GM04504 (cell line): ENCODE measurements around the gene STMN3.
A peak's percentile ranks its signal among the peaks of the same experiment; 100 is the strongest.

Experiments
- DNase-seq: peaks from one replicate; pipeline ENCODE4 v3.0.0-alpha.2; 2012; ENCODE audit warnings: low read depth

Gene STMN3

DNA sequence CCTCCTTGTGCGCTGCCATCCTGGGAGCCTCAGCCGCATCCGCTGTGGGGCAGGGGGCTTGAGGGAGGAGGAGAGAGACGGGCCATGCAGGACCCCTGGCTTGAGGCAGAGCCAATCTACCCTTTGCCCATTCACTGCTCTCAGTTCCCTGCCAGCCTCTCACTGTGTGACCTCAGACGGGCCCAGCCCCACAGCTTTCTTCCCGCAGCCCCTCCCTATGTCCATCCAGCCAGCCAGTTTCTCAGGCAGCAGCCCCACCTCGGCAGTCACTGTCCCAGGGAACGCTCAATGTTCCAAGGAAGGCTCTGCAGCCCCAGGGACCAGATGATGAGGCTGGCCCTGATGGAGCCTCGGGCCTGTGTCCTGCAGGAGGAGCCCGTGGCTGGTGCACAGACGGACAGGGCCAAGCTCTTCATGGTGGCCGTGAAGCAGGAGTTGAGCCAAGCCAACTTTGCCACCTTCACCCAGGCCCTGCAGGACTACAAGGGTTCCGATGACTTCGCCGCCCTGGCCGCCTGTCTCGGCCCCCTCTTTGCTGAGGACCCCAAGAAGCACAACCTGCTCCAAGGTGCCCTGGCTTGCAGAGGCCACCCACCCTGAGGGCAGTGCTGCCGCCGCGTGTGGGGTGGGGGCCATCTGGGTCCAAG, 39.3 kb upstream of the STMN3 start:
- DNase-seq: peak; percentile 19

- DNase-seq: no peak
Measured at GRCh38 chr20:63691711-63692435, 38.6 kb upstream of the STMN3 start.

DNA sequence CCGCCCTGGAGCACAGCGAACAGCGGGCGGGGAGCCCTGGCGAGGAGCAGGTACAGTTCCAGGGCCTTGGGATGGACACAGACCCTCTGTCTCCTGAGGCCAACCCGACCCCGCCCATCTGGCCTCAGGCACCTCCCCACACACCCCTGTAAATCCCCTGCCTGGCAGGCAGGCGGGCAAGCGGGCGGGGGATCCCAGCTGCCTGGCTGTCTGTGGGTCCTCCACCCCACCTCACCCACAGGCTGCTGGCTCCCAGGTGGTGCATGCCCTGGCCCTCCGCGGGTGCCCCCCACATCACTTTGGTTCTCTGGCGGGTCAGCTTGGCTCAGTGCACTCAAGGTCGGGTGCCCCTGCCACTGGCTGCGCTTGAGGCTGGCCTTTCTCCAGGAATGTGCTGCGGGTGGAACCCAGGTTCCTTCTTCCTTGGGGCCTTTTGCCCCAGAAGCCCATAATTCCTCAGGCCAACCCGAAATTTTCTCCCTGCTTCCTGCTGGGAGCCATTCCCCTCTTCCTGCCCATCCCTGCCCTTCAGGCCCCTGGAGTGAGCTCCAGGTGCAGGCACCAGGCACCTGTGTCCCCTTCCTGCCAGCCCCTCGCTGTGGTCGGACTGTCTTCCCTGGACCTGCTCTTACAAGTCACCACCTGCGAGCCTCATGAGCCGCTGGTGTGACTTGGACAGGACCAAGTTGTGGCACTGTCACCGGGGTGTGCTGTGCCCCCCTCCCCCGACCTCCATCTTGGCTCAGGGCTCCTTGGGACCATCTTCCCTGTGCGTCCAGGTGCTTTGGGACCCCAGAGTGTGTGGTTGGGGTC, 37.9 kb upstream of the STMN3 start:
- no peak for DNase-seq

DNA sequence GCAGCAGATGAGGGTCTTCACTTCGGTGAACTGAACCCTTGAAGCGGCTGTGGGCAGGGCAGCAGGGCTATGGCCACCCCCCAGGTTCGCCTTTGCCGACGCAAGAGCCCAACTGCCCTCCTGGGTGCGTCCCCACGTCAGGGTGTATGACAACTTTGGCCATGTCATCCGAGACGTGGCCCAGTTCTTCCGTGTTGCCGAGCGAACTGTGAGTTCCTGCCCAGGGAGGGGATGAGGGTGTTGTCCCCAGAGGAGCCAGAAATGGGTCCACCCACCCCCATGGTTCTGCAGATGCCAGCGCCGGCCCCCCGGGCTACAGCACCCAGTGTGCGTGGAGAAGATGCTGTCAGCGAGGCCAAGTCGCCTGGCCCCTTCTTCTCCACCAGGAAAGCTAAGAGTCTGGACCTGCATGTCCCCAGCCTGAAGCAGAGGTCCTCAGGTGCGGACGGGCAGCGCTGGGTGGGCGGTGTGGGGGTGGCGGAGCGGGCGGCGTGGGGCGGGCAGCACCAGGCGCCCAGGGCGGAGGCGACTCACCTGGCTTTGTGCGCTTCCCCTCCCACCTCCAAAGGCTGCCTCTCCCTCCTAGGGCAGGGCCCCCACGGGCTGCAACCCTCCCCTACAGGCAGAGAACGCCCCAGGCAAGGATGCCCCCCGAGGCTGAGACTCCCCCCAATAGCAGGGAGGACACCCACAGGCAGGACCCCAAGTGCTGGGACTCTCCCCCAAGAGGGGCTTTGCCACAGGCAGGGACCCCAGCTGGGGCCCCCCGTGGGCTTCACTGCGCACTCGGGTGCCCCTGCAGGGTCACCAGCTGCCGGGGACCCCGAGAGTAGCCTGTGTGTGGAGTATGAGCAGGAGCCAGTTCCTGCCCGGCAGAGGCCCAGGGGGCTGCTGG, 37.0 kb upstream of the STMN3 start:
- DNase-seq: no peak

DNA sequence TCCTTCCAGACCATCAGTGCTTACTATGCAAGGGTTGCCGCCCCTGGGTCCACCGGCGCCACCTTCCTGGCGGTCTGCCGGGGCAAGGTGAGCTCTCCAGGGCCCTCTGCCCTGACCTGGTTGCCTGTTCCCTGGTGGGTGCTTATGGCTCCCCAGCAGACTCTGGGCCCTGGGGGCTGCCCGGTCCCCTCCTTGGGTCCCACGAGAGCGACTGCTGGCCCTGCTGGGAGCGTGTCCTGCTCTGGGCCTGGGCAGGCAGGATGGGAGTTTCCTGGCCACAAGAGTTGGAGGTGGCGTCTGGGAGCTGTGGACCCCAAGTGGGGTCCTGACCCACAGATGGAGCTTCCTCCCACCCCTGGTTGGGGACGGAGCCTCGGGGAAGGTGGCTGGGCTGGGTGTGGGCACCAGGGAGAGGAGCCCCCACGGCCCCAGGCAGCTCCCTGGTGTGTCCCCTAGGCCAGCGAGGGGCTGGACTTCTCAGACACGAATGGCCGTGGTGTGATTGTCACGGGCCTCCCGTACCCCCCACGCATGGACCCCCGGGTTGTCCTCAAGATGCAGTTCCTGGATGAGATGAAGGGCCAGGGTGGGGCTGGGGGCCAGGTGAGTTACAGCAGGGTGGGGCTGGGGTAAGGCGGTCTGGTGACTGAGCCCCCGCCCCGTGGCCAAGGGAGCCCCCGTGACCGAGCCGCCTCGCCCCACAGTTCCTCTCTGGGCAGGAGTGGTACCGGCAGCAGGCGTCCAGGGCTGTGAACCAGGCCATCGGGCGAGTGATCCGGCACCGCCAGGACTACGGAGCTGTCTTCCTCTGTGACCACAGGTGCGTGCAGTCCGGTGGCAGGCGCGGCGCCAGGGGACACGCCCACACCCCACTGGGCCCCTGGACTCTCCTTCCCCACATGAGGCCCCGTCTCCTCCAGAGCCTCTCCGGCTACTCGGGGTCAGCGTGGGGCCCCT, 36.1 kb upstream of the STMN3 start:
- no peak for DNase-seq

- DNase-seq: no peak
Measured at GRCh38 chr20:63688228-63689045, 35.2 kb upstream of the STMN3 start.

DNA sequence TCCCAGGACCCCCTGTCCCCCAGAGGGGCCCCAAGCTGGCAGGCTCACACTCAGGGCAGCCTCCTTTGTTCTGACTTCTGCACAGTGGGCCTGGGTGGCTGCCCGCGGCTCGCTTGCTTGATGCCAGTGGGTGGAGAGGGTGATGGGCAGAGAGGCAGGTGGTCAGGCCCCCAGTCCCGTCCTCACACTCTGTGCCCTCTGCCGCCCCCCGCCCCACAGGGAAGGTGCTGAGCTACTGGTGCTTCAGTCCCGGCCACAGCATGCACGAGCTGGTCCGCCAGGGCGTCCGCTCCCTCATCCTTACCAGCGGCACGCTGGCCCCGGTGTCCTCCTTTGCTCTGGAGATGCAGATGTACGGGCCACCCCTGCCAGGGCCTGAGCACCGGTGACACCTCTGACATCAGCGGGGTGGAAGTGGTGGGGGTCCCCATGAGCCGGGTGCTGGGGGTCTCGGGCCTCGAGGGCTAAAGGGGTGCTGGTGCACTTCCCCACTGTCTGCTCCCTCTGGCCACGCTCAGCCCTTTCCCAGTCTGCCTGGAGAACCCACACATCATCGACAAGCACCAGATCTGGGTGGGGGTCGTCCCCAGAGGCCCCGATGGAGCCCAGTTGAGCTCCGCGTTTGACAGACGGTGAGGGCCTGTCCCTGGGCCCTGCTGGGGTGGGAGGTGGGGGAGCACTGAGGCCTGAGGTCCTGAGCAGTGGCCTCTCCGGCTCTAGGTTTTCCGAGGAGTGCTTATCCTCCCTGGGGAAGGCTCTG, 34.4 kb upstream of the STMN3 start:
- DNase-seq: no peak

DNA sequence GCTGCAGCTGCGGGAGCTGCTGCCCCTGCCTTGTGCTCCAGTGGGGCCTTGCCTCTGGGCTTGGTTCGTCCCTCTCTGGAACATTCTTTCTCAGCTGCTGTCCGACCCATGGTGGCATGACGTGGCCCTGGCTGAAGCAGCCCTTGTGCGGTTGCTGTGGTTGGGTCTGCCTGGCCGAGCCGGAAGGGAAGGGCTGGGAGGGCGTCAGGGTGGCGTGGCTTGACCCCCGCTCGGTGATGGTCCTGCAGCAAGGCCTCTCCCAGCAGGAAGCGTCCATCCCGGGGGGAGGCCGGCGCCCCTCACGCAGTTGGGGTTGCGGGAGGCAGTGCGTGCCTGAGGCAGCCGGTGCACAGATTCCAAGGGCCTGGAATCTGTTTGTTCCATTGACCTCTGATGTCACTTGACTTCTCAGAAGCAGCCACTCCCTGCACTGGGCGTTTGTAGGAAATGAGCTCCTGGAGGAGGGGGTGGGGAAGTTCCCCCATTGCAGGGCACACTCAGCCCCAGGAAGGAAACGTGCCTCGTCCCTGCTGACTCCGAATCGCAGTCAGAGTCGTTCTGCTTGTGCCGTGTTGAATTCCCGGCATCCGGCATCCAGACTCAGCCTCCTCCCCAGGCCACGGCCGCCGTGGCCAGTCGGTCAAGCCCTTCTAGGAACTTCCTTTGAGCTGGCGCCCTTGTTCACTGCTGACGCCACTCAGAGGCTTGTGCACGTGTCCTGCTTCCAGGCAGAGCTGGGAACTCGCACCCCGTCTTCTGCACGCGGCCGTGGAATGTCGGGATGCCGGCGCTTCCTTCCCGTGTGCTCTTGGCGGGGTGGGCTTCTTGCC, 33.5 kb upstream of the STMN3 start:
- peak; percentile 78 for DNase-seq

- DNase-seq: no peak
Measured at GRCh38 chr20:63686094-63686491, 32.9 kb upstream of the STMN3 start.

GRCh38 chr20:63685269-63686026, 32.2 kb upstream of the STMN3 start:
- no peak for DNase-seq

DNA sequence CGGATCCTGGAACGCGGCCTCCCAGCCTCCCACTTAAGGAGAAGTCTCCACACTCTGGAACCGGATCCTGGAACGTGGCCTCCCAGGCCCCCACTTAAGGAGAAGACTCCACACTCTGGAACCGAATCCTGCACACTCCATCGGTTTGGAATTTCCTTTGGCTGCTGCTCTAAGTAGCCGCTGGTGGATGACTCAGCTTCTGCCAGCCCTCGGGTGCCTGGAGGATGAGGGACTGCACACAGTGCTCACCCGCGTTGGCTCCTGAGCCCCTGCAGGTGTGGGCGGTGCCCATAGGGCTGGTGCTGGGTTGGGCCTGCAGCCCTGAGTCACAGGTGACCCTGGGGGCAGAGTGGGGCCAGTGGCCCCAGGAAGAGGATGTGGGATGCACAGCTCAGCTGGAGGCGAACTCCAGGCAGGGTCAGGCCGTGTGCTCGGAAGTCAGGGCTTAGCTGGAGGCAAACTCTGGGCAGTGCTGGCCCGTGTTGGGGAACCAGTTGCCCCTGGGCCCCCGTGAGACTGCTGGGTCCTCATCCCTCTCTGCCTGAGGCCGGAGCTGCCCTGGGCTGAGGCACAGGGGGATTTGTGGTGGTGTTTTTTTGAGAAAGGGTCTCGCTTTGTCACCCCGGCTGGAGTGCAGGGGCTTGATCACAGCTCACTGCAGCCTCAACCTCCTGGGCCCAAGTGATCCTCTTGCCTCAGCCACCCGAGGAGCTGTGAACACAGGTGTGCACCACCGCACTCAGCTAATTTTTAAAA, 29.3 kb upstream of the STMN3 start:
- peak; percentile 94 for DNase-seq

DNA sequence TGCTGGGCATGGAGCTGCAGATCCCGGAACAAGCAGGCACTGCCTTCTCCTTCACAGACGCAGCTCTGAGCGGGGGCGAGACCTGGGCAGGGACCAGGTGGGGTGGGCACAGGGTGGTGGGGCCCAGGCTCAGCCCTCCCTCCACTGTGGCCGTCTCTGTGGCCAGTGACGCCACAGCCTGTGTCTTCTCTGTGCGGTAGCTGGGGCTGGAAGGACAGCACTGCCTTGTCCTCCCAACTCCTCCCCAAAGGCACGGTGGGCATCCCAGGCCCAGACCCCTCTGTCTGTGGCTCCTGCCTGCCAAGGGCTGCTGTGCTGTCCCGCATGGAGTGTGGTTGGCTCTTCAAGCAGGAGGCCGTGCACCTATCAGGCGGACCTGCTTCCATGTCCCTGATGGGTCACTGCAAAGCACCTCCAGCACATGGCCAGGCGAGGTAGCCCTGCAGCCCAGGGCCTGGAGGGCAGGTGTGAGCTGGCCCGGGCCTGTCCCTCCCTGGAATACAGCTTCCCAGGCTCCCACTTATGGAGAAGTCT, 28.5 kb upstream of the STMN3 start:
- DNase-seq: no peak

GRCh38 chr20:63680857-63681608, 27.8 kb upstream of the STMN3 start:
- no peak for DNase-seq

GRCh38 chr20:63680427-63680826, 27.2 kb upstream of the STMN3 start:
- DNase-seq: no peak

GRCh38 chr20:63679799-63680305, 26.6 kb upstream of the STMN3 start:
- no peak for DNase-seq
